Right atrium auricular region (tissue), 2 donors: ENCODE measurements around the gene LONP1. TPM values are rescaled to one million over a fixed set of nuclear protein-coding genes. Genes with fewer than 3 reads are reported as not detected.
A peak's percentile ranks its signal among the peaks of the same experiment; 100 is the strongest.
"Not testable (repeated sequence)": the region's sequence is repeated elsewhere in the genome, so short reads cannot be mapped to it uniquely, and the experiment has no call there.

ENCODE experiments used
- DNase-seq: peaks from one replicate; pipeline ENCODE4 v3.0.0-alpha.2; 2019; ENCODE audit warnings: low spot score
- H3K27ac ChIP-seq, 2 donors: fragments of 200-600 bp; sonication (generic); 1 replicate in 1 of 2; 2 replicates in 1 of 2; pipeline ENCODE4 v1.5.1; 2016 to 2019
- H3K27me3 ChIP-seq, 2 donors: fragments of 200-600 bp; sonication (generic); one replicate each; pipeline versions ENCODE4 v1.5.1 to v1.6.0; 2017 to 2019
- H3K36me3 ChIP-seq: fragments of 200-600 bp; sonication (generic); one replicate; pipeline ENCODE4 v1.5.1; 2016
- H3K4me1 ChIP-seq, 2 donors: fragments of 200-600 bp; sonication (generic); one replicate each; pipeline versions ENCODE4 v1.5.1 to v1.6.0; 2017 to 2019
- H3K4me3 ChIP-seq, 2 donors: fragments of 200-600 bp; sonication (generic); 1 replicate in 1 of 2; 2 replicates in 1 of 2; pipeline ENCODE4 v1.5.1; 2017 to 2019; ENCODE audit warnings: mild to moderate bottlenecking in 1 of 2, moderate library complexity in 1 of 2
- H3K9me3 ChIP-seq, 2 donors: fragments of 200-600 bp; sonication (generic); one replicate each; pipeline ENCODE4 v1.5.1; 2019
- total RNA-seq, 2 donors: library from RNA; depleted of rRNA; stranded (reverse); fragments of >200 nt; gene quantifications; one replicate each; pipeline ENCODE4 v1.1.0, GENCODE V29; 2016
- TF ChIP-seq, protein P1 (sequence below), 2 donors: fragments of 200-600 bp; sonication (generic); IDR thresholded peaks; one replicate each; pipeline ENCODE4 v1.5.1; 2019; ENCODE audit warnings: antibody characterized with exemption in 2 of 2

Gene LONP1
- total RNA-seq, 2 donors from 2014 or later: 65.0 to 65.4 TPM

DNA sequence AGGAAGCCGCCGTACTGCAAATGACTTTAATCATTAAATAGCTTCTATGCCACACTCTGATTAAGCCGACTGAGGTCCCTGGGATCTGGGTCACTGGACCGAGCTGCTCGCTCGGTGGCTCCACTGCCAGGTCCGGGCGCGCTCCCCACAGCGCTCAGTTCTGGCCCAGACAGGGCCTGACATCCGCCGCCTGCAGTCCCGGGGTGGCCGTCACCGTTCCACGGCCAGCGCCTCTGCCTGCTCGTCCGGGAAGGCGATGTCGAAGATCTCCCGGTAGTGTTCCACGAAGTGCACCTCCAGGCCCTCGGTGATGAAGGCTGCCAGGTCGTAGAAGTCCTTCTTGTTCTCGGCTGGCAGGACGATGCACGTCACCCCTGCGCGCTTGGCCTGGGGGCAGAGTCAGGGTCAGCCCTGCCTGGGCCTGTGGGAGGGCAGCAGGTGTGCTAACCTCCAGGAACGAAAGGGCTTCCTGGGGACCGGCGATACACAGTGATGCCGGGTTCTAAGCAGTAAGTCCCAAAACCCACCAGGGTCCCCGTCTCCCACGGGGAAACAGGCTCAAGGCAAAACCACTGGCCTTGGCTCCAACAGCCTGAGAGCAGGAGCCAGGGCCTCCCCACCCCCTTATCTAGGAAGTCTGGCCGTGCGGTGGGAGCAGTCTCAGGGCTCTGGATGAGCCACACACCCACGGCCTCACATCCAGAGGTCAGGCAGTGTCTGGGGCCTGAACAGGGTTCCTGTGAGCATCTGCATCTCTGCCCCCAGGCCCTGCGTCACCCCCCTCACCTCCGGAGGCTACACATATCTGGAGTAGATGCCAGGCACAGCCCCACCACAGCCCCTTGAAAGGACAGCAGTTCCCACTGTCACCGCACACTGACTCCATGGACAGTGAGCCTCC is 27.9 kb downstream of the LONP1 start:
- H3K27ac ChIP-seq: peak overlapping the region; percentile 79 to 95
- no peaks in the 10 kb centered on the region for H3K9me3 ChIP-seq
- peak overlapping the region; percentile 67 to 78 for H3K4me3 ChIP-seq
- H3K4me1 ChIP-seq: peaks cover 0 to 29% of the 10 kb centered on the region in 2 donors
- H3K27me3 ChIP-seq: no peaks in the 10 kb centered on the region
- peaks cover 56% of the 10 kb centered on the region for H3K36me3 ChIP-seq
- no peak for DNase-seq
- TF ChIP-seq, protein P1, sequence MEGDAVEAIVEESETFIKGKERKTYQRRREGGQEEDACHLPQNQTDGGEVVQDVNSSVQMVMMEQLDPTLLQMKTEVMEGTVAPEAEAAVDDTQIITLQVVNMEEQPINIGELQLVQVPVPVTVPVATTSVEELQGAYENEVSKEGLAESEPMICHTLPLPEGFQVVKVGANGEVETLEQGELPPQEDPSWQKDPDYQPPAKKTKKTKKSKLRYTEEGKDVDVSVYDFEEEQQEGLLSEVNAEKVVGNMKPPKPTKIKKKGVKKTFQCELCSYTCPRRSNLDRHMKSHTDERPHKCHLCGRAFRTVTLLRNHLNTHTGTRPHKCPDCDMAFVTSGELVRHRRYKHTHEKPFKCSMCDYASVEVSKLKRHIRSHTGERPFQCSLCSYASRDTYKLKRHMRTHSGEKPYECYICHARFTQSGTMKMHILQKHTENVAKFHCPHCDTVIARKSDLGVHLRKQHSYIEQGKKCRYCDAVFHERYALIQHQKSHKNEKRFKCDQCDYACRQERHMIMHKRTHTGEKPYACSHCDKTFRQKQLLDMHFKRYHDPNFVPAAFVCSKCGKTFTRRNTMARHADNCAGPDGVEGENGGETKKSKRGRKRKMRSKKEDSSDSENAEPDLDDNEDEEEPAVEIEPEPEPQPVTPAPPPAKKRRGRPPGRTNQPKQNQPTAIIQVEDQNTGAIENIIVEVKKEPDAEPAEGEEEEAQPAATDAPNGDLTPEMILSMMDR (IDR thresholded peaks at IDR 0.05): no peak

DNA sequence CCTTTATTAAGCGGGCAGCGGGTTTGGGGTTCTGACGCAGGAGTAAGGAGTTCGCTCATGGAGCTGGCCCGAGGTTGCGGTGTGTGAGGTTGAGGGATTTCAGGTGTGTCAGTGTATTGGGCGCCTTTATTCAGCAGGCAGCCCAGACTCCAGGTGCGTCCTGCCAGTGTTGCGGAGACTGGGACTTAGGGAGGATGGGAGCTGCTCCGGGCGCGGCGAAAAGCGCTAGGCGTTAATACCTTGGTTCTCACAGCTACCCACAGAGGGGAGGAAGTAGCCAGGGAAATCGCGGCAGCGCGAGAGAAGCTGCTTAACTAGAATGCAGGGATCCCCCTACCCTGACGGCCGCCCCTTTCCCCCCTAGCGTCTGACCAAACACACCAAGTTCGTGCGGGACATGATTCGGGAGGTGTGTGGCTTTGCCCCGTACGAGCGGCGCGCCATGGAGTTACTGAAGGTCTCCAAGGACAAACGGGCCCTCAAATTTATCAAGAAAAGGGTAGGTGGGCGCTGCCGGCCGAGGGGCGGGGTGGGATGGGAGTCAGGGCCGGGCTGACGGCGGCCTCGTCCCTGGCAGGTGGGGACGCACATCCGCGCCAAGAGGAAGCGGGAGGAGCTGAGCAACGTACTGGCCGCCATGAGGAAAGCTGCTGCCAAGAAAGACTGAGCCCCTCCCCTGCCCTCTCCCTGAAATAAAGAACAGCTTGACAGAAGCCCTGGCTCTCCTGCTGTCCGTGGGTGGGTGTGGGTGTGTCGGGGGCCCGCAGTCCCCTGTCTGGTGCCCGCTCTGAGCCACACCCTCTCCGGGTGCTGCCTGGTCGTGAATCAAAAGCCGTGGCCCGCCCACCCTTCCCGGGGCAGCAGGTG is 28.8 kb downstream of the LONP1 start:
- peak; percentile 79 for DNase-seq
- H3K4me3 ChIP-seq: peak overlapping the region; percentile 67 to 78
- H3K27ac ChIP-seq: peak overlapping the region; percentile 79 to 95
- H3K27me3 ChIP-seq: no peaks in the 10 kb centered on the region
- peaks cover 47% of the 10 kb centered on the region for H3K36me3 ChIP-seq
- H3K4me1 ChIP-seq: peaks cover 0 to 33% of the 10 kb centered on the region in 2 donors
- no peaks in the 10 kb centered on the region for H3K9me3 ChIP-seq
- TF ChIP-seq, protein P1 (IDR thresholded peaks at IDR 0.05): no peak

DNA sequence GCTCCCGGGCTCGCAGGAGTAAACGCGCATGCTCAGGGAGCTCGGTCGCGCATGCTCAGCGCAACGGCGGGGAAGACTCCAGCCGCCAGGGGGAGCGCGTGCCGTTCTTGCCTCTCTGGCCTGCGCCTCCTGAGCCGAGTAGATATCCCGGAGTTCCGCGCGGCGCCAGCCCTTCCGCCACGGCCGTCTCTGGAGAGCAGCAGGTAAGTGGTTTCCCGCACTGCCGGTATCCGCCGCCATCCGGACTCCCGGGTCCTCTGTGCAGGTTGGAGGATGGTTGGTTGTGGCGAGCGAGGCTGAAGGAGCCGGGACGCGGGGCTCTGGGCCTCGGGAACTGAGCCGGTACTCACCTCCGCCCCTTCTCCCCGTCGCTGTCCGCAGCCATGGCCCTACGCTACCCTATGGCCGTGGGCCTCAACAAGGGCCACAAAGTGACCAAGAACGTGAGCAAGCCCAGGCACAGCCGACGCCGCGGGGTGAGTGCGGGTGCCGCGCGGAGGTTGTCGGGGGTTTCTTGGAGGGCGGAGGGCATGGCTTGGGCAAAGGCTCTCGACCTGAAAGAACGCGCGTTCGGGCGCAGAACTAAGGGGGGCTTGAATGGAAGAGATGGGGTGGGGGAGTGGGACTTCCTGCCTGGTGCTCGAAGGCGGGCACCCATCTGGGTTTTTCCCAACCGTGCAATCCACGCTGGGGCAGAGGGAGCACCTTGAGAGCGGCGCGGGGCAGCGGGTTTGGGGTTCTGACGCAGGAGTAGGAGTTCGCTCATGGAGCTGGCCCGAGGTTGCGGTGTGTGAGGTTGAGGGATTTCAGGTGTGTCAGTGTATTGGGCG is 29.6 kb downstream of the LONP1 start, which contains the start of gene RPL36:
Gene RPL36, plus strand, starts transcription at position 171 of the 830 bp plus-strand sequence. Its CDS starts 213 bp downstream, at position 384.
- Histone ChIP-seq H3K4me1 (peaks cover 0 to 34% of the 10 kb centered on the region in 2 donors), H3K36me3 (peaks cover 39% of the 10 kb centered on the region), H3K27me3 (no peaks in the 10 kb centered on the region), H3K4me3 (peak within 1 kb of the TSS; percentile 67 to 78), H3K9me3 (no peaks in the 10 kb centered on the region), H3K27ac (peak within 1 kb of the TSS; percentile 79 to 95)
- TF ChIP-seq, protein P1 (IDR thresholded peaks at IDR 0.05): peak; percentile 93 to 96
- DNase-seq: peak; percentile 98

DNA sequence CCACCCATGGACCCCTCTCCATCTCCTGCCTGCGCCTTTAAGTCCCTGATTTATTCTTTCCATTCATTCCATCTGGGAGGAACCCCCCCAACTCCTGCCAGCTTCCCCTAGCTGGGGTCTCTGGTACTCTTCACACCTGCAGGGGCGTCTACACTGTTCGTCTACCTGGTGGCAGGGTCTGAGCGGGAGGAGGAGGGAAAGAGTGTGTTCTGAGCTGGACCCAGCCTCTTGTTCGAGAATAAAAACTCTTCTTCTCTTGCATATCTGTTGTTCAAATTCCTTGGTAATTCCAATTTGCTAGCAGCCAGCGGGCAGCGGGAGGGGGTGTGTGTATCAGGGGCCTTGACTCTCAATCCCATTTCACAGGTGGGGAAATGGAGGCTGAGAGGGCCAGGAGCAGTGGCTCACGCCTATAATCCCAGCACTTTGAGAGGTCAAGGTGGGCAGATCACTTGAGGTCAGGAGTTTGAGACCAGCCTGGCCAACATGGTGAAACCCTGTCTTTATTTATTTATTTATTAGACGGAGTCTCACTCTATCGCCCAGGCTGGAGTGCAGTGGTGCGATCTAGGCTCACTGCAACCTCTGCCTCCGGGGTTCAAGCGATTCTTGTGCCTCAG is 31.6 kb downstream of the LONP1 start:
- H3K27me3 ChIP-seq, H3K27ac ChIP-seq, H3K9me3 ChIP-seq, H3K4me3 ChIP-seq, DNase-seq: not testable (repeated sequence)
- peaks cover 0 to 34% of the 10 kb centered on the region in 2 donors for H3K4me1 ChIP-seq
- H3K36me3 ChIP-seq: peaks cover 19% of the 10 kb centered on the region

DNA sequence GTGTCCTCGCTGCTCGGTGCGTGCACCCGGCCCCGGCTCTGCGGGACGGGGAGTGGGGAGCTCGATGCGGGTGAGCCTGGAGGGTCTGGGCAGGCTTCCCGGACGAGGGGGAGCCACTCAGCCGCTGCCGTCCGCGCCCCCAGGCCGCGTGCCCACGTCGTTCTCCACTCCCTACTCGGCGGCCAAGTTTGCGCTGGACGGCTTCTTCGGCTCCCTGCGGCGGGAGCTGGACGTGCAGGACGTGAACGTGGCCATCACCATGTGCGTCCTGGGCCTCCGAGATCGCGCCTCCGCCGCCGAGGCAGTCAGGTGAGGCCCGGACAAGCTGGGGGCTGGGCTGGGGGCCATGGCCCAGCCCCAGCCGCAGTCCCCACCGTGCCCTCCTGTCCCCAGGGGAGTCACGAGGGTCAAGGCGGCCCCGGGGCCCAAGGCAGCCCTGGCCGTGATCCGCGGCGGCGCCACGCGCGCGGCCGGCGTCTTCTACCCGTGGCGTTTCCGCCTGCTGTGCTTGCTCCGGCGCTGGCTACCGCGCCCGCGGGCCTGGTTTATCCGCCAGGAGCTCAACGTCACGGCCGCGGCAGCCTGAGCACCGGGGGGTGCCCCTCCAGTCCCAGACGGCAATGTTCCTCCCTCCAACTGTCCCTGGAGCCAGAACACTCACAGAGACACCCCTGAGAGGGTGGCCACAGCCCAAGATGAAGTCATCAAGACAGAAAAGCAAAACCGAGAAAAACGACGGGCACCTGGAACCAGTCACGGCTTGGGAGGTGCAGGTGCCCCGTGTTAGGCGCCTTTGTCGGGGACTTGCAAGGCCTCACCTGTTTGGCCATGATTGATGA is 32.4 kb downstream of the LONP1 start:
- no peak for DNase-seq
- TF ChIP-seq, protein P1 (IDR thresholded peaks at IDR 0.05): peak in 1 of 2 donors; percentile 5
- H3K27ac ChIP-seq: peak overlapping the region; percentile 59 to 71
- peaks cover 11% of the 10 kb centered on the region for H3K36me3 ChIP-seq
- H3K9me3 ChIP-seq: no peaks in the 10 kb centered on the region
- H3K27me3 ChIP-seq: no peaks in the 10 kb centered on the region
- H3K4me1 ChIP-seq: peaks cover 0 to 29% of the 10 kb centered on the region in 2 donors
- peak overlapping the region; percentile 34 to 59 for H3K4me3 ChIP-seq
